AML-193 (cell line): Measurements from ENCODE around the gene TP53I11.

ENCODE experiments used
- DNase-seq, 2 experiments: peaks; one replicate each; lab custom pipeline; 2025; lab: John Stamatoyannopoulos, UW

The TP53I11 gene

GRCh38 chr11:44950625-44951476 lies at the start of gene TP53I11:
Gene TP53I11, minus strand, starts transcription at chr11:44950883. Its CDS starts 12,548 bp downstream, at chr11:44938335.
- peak; percentile 20 to 35 for DNase-seq

GRCh38 chr11:44999068-44999467 lies 48.4 kb upstream of the TP53I11 start:
- no peak for DNase-seq

- no peak for DNase-seq
These were observed 47.4 kb upstream of the TP53I11 start for GRCh38 chr11:44998051-44998450.

GRCh38 chr11:44997566-44997965 lies 46.9 kb upstream of the TP53I11 start:
- no peak for DNase-seq

- DNase-seq, result no peak
These were observed 44.1 kb upstream of the TP53I11 start for GRCh38 chr11:44994753-44995152.

- no peak for DNase-seq
These were observed 43.5 kb upstream of the TP53I11 start for GRCh38 chr11:44993971-44994704.

- no peak for DNase-seq
These were observed 42.1 kb upstream of the TP53I11 start for GRCh38 chr11:44992774-44993173.

- DNase-seq, result no peak
These were observed 41.5 kb upstream of the TP53I11 start for GRCh38 chr11:44992181-44992582.

GRCh38 chr11:44990665-44991064 lies 40.0 kb upstream of the TP53I11 start:
- DNase-seq, result no peak

GRCh38 chr11:44989831-44990566 lies 39.3 kb upstream of the TP53I11 start:
- DNase-seq, result no peak

- no peak for DNase-seq
These were observed 38.4 kb upstream of the TP53I11 start for GRCh38 chr11:44988981-44989635.

- no peak for DNase-seq
These were observed 37.4 kb upstream of the TP53I11 start for GRCh38 chr11:44988111-44988510.

GRCh38 chr11:44987506-44987905 lies 36.8 kb upstream of the TP53I11 start:
- DNase-seq, result no peak

- no peak for DNase-seq
These were observed 35.6 kb upstream of the TP53I11 start for GRCh38 chr11:44986315-44986714.

GRCh38 chr11:44985721-44986120 lies 35.0 kb upstream of the TP53I11 start:
- DNase-seq, result no peak

GRCh38 chr11:44983786-44984185 lies 33.1 kb upstream of the TP53I11 start:
- no peak for DNase-seq

GRCh38 chr11:44982496-44983062 lies 31.9 kb upstream of the TP53I11 start:
- no peak for DNase-seq

- DNase-seq, result no peak
These were observed 30.1 kb upstream of the TP53I11 start for GRCh38 chr11:44980533-44981427.

- no peak for DNase-seq
These were observed 29.1 kb upstream of the TP53I11 start for GRCh38 chr11:44979543-44980399.

GRCh38 chr11:44978961-44979331 lies 28.3 kb upstream of the TP53I11 start:
- no peak for DNase-seq
